ENCODE data around the gene ITGAE.

Gene ITGAE

DNA sequence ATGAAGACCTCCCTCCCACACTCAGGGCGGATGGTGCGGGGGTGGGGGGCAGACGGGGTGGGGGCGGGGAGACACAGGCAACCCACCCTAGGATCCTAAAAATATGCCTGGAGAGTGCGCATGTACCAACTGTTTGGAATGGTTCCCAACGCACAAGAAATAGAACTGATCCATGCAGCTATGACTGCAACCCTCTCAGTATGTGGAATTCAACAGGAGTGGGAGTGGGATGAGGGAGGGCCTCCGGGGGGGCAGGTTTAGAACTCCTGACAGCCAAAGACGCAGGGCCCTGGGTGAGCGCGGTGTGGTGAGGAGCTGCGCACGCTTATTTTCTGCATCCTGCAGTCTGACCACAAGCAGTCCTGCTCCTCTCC, 103.9 kb downstream of the ITGAE start:
- DNase-seq (ENCODE audit: extremely low read depth in 1 of 2, low read depth in 1 of 2), result no peak

DNA sequence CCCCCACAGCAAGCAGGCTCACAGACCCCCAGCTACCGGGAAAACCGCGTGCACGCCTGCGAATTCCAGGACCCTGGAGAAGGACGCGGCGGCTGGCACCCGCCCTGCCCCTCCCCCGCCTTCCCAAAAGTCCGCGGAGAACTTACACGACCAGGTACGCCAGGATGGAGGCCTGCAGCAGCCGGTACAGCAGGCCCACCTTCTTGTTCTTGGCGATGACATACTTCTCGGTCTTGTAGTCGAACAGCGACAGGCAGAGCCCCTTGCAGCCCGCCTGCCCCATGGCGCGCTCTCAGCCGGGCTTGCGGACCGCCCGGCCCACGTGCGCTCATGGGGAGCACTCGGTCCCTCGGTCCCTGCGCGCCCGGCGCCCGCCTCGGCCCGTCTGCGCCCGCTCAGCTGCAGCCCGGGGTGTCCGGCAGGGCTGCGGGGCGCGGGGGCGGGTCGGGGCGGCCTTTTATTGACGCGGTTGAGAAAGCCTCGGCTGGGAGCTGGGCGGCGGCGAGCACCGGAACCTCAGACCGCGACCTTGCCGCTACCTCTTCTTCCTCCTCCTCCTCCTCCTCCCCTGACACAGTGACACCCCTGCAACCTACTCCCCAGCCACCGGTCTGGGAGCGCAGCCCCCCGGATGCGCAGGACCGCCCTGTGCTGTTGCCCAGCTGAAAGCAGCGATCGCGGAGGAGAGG, 105.1 kb downstream of the ITGAE start, which contains the start of gene P2RX5:
Gene P2RX5, minus strand, starts transcription at position 433 of the 689 bp plus-strand sequence. Its CDS starts 150 bp downstream, at position 283.
- DNase-seq (ENCODE audit: extremely low read depth in 1 of 2, low read depth in 1 of 2), result no peak

DNA sequence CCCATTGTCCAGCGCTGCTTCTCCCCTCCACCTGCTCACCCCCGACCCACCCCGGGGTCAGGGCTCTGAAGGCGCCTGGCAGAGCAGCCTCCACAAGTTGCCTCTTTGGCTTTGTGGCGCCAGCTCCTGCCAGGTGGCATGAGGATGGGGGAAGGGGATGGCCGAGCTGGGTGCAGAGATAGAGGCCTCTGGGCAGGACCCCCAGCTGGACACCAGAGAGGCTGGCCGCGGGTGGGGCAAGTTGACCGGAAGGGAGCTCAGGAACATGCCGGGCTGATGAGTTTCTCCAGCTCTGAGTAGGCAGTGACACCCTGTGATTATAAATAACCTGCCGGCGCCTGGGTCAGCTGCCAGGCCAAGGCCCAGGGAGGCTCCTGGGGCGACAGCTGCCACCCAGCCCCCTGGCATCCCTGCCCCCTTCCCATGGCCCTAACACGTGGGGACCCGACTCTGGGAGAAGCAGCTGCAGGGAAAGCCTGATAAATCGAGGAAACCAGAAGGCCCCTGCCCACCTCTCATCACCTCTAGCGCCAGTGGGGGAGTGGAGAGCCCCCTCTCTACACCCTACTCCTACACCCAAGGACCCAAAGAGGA, 105.8 kb downstream of the ITGAE start:
- DNase-seq (ENCODE audit: extremely low read depth in 1 of 2, low read depth in 1 of 2), result no peak

DNA sequence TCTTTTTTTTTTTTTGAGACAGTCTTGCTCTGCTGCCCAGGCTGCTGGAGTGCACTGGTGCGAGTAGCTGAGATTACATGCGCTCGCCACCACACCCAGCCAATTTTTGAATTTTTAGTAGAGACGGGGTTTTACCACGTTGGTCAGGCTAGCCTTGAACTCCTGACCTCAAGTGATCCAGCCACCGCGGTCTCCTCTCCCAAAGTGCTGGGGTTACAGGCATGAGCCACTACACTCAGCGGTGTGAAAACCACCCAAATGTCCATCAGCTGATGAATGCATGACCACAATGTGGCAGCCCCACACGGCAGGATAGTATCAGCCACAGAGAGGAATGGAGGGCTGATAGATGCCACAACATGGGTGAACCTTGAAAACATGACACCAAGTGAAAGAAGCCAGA, 107.2 kb downstream of the ITGAE start:
- no peak for DNase-seq (ENCODE audit: extremely low read depth in 1 of 2, low read depth in 1 of 2)

DNA sequence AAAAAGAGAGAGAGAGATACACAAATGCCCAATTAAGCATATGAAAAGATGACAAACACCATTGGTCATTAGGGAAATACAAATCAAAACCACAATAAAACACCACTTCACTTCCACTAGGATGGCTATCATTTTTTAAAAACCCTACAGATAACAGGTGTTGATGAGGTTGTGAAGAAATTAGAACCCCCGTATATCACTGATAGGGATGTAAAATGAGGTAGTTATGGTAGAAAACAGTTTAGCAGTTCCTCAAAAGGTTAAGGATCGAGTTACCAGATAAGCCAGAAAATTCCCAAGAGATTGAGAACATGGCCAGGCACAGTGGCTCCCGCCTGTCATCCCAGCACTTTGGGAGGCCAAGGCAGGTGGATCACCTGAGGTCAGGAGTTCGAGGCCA, 107.8 kb downstream of the ITGAE start:
- DNase-seq (ENCODE audit: extremely low read depth in 1 of 2, low read depth in 1 of 2), result no peak

DNA sequence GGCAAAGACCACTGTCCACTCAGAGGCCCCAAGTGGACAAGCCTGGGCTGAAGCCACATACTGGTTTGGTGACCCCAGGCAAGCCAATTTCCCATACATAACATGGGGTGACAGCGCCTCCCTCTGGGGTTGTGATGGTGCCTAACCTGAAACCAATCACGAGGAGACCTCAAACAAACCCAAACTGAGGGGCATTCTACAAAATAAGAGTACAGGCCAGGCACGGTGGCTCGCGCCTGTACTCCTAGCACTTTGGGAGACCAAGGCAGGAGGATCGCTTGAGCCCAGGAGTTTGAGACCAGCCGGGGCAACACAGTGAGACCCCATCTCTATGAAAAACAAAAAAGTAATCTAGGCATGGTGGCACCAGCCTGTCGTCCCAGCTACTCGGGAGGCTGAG, 108.6 kb downstream of the ITGAE start:
- DNase-seq (ENCODE audit: extremely low read depth in 1 of 2, low read depth in 1 of 2), result no peak

DNA sequence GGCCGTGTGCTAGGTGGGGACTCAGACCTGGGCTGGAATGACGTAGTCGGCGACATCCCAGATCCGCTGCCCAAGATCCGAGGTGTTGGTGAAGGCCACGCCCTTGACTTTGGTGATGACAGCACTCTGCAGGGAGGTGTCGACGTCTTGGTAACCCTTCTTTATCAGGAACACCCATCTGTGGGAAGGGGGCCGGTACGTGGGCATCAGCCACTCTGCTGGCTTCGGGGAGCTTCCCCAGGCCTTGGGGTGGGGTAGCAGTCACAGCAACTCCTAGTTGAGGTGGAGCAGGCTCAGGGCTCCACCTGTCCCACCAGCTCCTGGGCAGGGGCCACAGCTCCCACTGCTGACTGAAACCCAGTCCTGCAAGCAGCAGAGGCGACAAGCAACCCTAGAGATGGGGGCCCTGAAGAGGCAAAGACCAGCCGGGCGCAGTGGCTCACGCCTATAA, 109.3 kb downstream of the ITGAE start:
- no peak for DNase-seq (ENCODE audit: extremely low read depth in 1 of 2, low read depth in 1 of 2)

DNA sequence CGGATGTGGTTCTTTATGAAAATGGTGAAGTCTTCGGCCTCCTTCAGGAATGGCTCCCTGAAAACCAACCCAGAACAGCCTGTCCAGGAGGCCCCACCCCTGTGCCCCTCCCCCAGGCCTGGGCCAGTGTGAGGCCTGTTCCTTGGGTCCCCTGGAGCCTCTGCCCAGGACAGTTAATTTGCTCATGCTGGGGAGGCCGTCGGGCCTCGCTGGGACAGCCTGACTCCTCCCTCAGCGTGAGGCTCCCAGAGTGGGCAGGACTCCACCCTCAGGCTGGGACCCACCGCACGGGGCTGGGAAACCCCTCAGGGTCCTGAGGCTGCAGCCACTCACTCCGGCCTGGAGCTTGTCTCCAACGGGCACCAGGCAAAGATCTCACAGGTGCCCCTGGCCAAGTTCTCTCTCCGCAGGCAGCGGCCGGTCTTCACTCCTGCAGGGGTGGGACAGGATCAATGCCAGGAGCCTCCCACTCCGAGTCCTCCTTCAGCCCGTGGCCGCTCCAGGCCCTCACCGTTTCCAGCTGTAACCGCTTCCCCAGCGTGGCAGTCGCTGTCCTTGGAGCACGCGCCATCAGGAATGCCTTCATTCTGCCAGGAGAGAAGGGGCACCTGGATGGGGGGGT, 110.8 kb downstream of the ITGAE start:
- no peak for DNase-seq (ENCODE audit: extremely low read depth in 1 of 2, low read depth in 1 of 2)

DNA sequence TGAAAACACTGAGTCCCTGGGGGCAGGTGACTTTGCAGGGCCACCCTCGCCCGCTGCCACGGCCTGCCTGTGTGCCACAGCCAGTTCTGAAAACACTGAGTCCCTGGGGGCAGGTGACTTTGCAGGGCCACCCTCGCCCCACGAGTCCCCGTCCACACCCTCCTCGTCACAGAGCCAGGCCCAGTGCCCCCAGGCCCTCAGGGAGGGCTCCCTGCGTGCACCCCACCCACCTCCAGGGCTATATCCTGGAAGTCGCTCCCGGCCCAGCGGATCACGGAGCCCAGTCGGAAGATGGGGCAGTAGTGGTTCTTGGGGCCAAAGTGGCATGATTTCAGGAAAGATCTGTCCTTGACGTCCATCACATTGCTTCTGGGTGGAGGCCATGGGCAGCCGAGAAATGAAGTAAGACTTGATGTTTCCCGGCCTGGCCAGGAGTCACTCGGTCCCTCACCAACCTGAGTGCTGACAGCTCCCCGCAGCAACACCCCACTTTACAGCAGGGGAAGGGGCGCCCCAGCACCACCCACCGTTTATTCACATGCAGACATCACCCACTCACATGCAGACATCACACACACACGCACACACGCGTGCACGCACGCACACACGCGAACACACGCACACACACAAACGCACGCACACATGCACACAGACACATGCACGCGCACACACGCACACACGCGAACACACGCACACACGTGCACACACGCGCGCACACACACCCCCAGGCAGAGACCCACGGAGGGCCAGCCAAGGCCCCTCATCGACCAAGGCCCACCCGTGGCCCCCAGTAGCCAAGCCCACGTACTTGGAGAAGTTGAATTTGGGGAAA, 111.5 kb downstream of the ITGAE start:
- DNase-seq (ENCODE audit: extremely low read depth in 1 of 2, low read depth in 1 of 2), result no peak

DNA sequence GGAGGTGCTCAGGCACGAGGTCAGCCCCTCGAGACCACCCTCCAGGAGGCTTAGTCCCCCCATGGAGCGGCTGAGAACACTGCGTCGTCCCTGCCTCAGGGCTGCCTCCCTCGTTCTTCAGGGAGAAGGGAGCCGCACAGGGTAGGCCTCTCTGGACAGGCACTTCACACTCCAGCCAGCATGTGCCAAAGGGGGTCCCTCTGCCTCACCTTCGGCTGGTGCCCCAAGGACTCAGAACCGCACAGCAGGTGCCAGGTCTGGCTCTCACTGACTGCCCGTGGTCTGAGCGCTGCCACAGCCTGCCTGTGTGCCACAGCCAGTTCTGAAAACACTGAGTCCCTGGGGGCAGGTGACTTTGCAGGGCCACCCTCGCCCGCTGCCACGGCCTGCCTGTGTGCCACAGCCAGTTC, 112.1 kb downstream of the ITGAE start:
- no peak for DNase-seq (ENCODE audit: extremely low read depth in 1 of 2, low read depth in 1 of 2)

DNA sequence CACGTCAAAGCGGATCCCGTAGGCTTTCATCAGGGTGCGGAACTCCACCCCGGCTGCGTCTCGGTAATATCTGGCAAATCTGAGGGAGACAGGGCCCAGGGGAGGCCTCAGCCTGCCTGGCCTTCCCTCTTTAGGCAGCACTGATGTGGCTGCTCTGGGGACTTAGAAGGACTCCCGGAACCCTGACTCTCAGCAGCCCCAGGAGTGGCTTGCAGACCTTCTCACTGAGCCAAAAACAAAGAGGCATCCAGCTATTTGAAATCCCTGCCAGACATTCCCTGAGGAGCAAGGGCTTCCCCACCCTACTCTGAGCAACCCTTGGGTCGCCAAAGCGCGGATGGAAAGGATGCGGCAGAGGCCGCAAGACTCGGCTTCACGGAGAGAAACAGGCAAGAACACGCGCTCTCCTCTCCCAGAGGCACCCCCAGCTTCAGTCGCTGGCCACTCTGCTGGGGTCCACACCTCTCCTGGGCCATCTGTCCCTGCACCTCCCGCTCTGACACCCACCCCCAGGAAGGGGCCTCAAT, 112.9 kb downstream of the ITGAE start:
- no peak for DNase-seq (ENCODE audit: extremely low read depth in 1 of 2, low read depth in 1 of 2)

DNA sequence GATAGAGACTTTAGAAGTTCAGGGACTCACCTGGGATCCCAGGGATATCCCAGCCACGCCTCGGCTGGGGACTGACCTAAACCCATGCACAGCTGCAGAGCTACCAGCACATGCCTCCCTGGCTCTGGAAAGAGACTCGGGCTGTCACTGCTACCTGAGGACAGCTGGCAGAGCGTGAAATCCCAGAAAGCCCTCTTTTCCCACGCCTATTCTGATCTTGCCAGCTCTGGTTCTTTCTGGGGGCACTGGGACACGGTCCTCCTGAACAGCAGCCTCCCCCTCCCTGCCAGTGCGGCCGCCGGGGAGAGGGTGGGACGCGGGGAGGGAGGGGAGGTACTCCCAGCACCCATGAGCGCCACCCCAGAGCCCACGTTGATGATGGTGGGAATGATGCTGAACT, 115.8 kb downstream of the ITGAE start:
- DNase-seq (ENCODE audit: extremely low read depth in 1 of 2, low read depth in 1 of 2), result no peak

DNA sequence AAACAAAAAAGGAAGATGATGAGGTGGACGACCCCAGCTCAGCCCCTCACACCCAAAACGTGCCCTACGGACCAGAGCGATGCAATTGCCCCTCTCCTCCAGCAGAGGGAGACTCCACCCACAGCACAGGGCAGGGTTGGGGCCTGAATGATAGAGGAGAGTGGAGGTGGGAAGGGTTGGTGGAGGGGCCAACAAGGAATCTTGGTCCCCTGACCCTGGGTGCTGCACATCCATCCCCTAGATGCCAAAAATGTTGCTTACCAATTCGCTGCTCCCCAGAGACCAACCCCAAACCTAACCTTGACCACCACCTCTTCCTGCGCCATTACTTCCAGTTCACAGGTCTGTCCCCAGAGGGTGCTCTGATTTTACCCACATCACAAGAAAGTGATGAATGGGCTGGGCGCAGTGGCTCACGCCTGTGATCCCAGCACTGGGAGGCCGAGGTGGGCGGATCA, 117.9 kb downstream of the ITGAE start:
- DNase-seq (ENCODE audit: extremely low read depth in 1 of 2, low read depth in 1 of 2), result peak in 1 of 2 donors; percentile 32

DNA sequence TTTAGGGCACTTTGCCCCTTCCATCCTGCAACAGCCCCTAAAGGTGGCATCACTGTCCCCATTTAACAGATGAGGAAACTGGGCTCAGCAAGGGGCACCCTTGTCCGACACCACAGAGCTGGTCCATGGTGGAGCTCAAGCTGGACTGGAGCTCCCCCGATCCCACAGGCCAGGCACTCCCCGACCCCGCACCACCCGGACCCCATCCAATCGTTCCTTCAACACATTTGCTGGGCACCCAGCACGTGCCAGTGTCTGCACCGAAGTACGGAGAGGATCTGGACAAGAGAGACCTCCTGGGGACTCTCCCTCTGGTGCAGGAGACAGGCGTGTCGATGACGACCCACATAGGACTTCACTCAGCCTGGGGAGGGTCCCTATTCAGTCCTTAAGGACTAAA, 119.0 kb downstream of the ITGAE start:
- DNase-seq (ENCODE audit: extremely low read depth in 1 of 2, low read depth in 1 of 2), result no peak

DNA sequence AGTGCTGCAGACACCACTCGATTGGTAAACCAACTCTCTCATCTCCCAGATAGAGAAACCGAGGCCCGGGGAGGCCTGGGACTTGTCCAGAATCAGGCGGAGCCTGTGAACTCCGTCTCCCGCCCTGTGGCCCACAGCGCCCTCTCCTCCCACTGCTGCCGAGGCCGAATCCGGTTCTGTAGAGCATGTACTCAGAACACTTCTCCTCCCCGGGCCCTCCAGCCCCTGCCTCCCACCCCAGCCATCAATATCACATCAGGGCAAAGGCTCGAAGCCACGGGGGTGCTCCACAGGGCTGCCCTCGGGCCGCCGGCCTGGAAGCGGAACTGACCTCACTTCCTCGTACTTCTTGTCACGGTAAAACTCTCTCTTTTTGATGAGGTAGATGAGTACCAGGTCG, 119.4 kb downstream of the ITGAE start:
- DNase-seq (ENCODE audit: extremely low read depth in 1 of 2, low read depth in 1 of 2), result no peak

DNA sequence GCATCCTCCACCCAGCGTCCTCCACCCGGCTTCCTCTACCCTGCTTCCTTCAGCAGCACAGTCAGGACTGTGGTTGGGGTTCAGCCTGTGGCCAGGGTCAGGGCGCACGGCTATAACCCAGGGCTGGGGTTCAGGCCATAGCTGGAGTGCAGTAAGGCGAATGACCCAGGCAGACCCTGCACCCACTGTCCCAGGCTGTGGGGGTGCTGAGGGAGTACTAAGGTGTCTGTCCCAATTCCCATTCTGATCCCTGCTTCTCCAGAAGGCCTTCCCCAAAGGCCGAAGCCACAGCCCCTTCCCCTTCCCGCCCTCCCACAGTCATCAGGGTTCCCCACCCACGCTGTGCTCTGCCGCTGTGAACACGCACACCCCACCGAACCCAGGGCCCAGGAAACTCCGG, 119.9 kb downstream of the ITGAE start:
- no peak for DNase-seq (ENCODE audit: extremely low read depth in 1 of 2, low read depth in 1 of 2)

DNA sequence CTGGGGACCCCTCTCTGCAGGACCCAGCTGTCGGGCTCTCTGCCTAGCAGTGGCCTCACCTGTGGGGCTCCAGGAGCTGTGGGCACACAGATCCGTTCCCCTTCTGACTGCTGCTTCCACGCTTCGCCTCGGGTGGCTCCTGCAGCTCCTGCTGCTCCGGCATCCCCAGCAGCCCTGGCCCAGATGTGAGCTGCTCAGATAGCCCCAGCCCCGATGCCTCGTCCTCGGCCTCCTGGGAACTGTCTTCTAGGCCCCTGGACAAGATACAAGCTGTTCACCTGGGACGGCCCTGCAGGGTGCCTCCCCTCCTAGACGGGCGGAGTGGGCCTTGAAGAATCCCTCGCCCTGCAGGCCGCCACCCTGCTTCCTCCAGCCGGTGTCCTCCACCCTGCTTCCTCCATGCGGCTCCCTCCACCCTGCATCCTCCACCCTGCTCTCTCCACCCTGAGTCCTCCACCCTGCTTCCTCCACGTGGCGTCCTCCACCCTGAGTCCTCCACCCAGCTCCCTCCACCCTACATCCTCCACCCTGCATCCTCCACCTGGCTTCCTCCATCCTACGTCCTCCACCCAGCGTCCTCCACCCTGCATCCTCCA, 121.4 kb downstream of the ITGAE start:
- DNase-seq (ENCODE audit: extremely low read depth in 1 of 2, low read depth in 1 of 2), result no peak

DNA sequence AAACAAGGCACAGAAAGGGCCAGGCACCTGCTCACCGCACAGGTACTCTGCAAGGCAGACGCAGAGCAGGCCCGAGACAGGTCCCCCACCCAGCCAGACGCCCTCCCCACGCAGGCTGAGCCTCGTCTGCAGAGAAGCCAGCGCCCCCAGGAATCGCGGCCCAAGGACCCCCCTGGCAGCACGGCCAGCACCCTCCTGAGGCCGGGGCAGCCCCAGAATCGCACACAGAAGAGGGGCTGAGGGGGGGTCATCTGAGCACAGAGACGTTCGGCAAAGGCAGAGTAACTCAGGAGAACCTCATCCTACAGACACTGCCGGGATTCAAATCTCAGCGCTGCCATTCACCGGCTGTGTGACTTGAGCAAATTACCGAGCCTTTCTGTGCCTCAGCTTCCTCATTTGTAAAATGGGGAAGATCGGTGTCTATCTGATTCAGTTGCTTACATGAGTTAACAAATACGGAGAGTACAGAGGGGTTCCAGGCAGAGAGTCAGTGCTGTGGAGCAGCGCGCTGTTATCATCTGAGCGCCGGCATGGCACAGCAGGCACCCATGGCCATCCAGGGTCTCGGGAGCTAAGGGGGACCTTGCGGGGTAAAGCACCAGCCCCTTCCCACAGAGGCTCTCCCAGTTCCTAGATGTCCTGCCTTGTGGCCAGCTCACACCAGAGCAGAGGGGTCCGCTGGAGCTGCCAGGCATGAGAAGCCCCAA, 122.0 kb downstream of the ITGAE start:
- DNase-seq (ENCODE audit: extremely low read depth in 1 of 2, low read depth in 1 of 2), result no peak

DNA sequence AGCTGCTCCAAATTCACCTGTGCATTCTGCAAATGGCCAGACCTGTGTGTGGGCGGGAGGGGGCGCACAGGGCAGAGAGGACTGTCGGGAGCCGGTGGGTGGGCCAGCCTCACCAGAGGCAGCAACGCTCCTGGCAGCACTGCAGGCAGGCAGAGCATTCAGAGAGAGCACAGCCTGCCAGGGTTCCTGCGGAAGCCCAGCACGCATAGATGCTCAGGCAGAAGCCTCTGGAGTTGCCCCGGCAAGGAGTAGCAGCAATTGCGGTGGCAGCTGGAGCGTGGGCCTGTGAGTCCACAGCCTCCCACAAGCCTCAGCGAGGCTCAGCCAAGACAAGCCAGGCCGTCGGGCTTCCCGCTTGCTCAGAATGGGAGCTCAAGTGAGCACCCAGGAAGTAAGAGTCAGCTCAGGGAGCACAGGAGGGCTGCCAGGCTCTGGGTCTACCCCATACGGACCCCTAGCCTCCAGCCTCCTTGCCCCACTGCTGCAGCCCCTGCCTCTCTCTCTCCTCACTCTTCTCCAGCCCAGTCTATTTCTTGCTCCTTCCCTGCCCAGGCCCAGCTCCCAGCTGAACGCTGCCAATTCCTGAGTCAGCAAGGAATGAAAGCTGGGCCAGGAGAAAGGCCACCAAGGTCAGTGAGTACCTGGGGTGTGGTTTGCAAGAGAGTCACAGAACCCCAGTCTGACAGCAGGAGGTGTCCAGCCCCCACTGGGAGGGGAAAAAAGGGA, 122.7 kb downstream of the ITGAE start:
- DNase-seq (ENCODE audit: extremely low read depth in 1 of 2, low read depth in 1 of 2), result no peak

Measured in activated CD8-positive, alpha-beta memory T cell treated with anti-CD3 and anti-CD28 coated beads for 1 hour (primary cell).